Activated T-cell treated with anti-CD3 and anti-CD28 coated beads for 24 hours (primary cell): ENCODE results near the gene TRIM77.
"Not testable (repeated sequence)": the region's sequence is repeated elsewhere in the genome, so short reads cannot be mapped to it uniquely, and the experiment has no call there.

Experiments used
- DNase-seq: peaks from one replicate; pipeline ENCODE4 v3.0.0-alpha.2; 2020; ENCODE audit warnings: low read depth

TRIM77 gene

GRCh38 chr11:89709999-89710398 lies at the start of gene TRIM77:
Gene TRIM77, plus strand, starts transcription at chr11:89710299. Its CDS starts 0 bp downstream, at chr11:89710299.
- DNase-seq, result not testable (repeated sequence)

GRCh38 chr11:89667001-89667400 lies 43.1 kb upstream of the TRIM77 start:
- no peak for DNase-seq

GRCh38 chr11:89668158-89668557 lies 41.9 kb upstream of the TRIM77 start:
- DNase-seq, result not testable (repeated sequence)

GRCh38 chr11:89669586-89669985 lies 40.5 kb upstream of the TRIM77 start:
- DNase-seq, result not testable (repeated sequence)

DNA sequence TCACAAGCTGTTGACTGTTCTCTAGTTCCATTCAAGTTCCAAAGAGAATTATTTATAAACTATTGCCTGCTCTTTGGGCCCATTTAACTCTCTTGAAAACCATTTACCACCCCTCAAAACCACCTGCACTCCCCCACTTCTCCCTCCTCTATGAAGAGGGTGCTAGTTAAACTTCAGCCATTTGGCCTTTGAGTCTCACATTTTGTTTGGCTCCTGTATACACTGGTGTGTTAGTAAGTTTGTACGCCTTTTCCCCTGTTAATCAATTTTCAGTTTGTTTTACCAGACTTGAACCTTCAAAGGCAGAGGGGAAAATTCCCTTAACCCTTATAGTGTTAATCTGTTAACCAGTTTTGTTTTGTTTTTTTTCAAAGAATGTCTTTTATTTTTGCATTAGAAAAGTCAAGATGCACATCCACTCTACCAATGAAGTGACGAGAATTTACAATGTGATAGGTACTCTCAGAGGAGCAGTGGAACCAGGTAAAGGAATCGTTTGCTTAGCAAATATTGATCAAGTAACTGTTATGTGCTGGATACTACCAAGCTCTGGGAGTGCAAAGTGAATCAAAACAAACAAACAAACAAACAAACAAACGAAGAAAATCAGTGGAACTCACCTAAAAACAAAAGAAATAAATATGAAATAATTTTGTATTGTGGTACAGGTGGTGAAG lies 40.0 kb upstream of the TRIM77 start:
- not testable (repeated sequence) for DNase-seq

DNA sequence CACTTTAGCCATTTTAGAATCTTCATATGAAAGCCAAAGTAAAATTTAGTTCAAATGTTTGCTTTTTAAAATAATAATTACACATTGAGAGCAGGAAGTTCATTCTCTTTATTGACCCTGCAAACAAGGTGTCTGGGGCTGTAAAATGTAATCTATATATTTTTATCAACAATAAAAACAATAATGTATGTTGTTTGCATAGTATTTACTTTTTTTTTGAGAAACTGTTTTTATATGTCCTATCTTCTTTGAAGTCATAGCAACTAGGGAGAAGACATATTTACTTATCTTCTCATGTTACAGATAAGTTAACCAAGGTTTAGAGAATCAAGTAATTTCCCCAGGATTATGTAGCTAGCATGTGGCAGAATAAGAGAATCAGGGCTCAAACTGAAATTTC lies 37.6 kb upstream of the TRIM77 start:
- DNase-seq, result not testable (repeated sequence)

DNA sequence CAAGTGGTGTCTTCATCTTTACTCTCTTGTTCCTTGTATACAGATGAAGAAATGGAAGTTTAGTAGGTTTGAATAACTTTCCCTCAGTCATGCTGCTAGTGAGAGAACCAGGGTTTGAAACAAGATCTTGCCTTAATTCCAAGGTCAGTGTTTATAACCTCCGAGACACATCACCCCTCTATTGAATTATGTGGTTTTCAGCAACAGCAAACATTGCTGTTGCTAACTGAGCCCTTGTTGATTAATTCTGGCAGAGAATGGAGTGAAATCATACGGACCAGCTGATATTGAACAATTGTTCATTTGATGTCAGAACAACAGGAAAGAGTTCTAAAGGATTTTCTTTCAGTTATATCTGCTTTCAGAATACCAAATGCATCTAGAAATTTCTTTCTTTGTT lies 36.7 kb upstream of the TRIM77 start:
- not testable (repeated sequence) for DNase-seq

GRCh38 chr11:89675383-89675782 lies 34.7 kb upstream of the TRIM77 start:
- DNase-seq, result not testable (repeated sequence)

GRCh38 chr11:89675948-89676347 lies 34.2 kb upstream of the TRIM77 start:
- not testable (repeated sequence) for DNase-seq

DNA sequence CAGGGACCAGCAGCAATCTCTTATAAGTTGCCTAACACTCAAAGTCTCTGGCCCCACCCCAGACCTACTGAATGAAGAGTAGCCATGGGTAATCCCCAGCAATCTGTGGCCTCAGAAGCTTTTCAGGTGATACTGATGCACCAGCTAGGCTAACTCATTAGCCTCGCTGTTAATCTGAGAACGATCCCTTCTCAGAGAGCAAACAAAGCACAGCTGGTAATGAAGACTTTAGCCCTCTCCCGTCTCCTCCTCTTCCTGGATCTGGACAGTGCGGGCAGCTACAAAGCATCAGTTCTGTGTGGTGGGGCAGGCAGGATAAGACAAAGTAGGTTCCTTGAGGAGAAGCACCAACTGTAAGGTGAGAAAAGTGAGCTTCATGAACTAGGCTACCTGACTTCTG lies 3.0 kb upstream of the TRIM77 start:
- DNase-seq, result not testable (repeated sequence)

- DNase-seq, result not testable (repeated sequence)
These were observed 14.9 kb downstream of the TRIM77 start for GRCh38 chr11:89724866-89725498.

DNA sequence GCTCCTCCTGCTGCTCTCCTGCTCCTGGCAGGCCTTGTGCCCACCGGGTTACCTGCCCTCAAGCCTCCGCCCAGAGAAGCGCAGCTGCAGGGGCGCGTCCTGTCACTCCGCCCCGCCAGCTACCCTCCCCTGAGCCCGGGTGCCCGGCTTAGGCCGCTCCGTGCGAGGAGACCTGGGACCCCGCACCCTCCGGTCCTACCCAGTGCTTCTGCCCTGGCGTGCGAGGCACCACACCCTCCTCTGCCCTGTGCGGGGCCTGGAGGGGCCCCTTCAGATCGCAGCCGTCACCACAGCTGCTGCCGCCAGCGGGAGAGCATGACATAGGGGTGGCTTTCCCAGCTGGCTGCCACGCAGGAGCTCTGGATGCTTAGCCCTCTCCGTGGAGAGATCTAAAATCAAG lies 20.1 kb downstream of the TRIM77 start:
- DNase-seq, result not testable (repeated sequence)

DNA sequence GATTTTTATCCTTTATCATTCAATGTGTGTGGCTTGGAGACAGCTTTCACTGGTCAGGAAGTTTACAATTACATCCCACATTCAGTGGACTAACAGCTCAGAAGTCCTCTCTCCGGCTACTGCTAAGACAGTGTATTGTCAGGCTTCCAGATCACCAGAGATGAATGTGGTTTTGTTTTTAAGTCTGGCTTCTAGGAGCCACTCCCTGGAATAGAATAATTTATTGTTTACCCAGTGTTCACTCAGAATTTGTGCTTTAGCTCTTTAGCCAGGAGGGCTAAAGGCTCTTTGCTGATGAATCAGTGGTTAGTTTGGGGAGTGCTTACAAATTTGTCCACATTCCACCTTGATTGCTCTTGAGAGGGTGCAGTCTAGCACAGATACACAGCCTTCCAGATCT lies 26.5 kb downstream of the TRIM77 start:
- DNase-seq, result no peak

GRCh38 chr11:89737116-89737515 lies 27.0 kb downstream of the TRIM77 start:
- no peak for DNase-seq

DNA sequence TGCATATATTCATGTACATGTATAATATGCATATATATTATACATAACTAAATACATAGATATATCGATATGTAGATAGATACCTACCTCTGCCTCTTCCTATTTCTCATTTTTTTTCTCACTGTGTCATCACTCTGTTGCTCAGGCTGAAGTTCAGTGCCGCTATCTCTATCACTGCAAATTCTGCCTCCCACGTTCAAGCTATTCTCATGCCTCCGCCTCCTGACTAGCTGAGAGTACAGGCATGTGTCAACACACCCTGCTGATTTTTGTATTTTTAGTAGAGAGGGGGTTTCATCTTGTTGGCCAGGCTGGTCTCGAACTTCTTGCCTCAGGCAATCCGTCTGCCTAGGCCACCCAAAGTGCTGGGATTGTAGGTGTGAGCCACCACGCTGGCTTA lies 31.3 kb downstream of the TRIM77 start:
- not testable (repeated sequence) for DNase-seq

DNA sequence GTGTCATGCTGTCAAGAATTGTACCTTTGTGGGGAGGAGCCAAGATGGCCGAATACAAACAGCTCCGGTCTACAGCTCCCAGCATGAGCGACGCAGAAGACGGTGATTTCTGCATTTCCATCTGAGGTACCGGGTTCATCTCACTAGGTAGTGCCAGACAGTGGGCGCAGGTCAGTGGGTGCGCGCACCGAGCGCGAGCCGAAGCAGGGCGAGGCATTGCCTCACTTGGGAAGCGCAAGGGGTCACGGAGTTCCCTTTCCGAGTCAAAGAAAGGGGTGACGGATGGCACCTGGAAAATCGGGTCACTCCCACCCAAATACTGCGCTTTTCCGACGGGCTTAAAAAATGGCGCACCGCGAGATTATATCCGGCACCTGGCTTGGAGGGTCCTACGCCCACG lies 34.1 kb downstream of the TRIM77 start:
- DNase-seq, result not testable (repeated sequence)

GRCh38 chr11:89750822-89751221 lies 40.7 kb downstream of the TRIM77 start:
- not testable (repeated sequence) for DNase-seq
